Left renal cortex interstitium (tissue), 4 donors: Measurements from ENCODE around the gene LHFPL6. TPM values are rescaled to one million over a fixed set of nuclear protein-coding genes. Genes with fewer than 3 reads are reported as not detected.

ENCODE experiments used
- DNase-seq, 4 donors: peaks; one replicate each; pipeline ENCODE4 v3.0.0-alpha.2; 2013; ENCODE audit warnings: low read depth in 4 of 4, low spot score in 2 of 4, missing footprints in 1 of 4
- polyA plus RNA-seq, 4 donors: library from polyadenylated mRNA; unstranded; fragments of 120-200 nt; gene quantifications; one replicate each; pipeline ENCODE4 v1.2.1, GENCODE V29; 2013; ENCODE audit not compliant: insufficient read length in 4 of 4

The LHFPL6 gene
- polyA plus RNA-seq, 4 donors: 30.9 to 43.5 (median 38.1) TPM

- DNase-seq: no peak
These were observed 6.3 kb downstream of the LHFPL6 start for GRCh38 chr13:39596685-39597084.

GRCh38 chr13:39596176-39596575, 6.8 kb downstream of the LHFPL6 start:
- no peak for DNase-seq

GRCh38 chr13:39590466-39591036, 12.4 kb downstream of the LHFPL6 start:
- no peak for DNase-seq

GRCh38 chr13:39588384-39588783, 14.6 kb downstream of the LHFPL6 start:
- no peak for DNase-seq

- no peak for DNase-seq
These were observed 15.1 kb downstream of the LHFPL6 start for GRCh38 chr13:39587939-39588338.

- DNase-seq: no peak
These were observed 15.9 kb downstream of the LHFPL6 start for GRCh38 chr13:39586958-39587605.

- no peak for DNase-seq
These were observed 16.8 kb downstream of the LHFPL6 start for GRCh38 chr13:39586151-39586550.

- DNase-seq: no peak
These were observed 17.8 kb downstream of the LHFPL6 start for GRCh38 chr13:39585219-39585618.

GRCh38 chr13:39580881-39581575, 22.0 kb downstream of the LHFPL6 start:
- no peak for DNase-seq

- DNase-seq: no peak
These were observed 24.1 kb downstream of the LHFPL6 start for GRCh38 chr13:39578821-39579291.

GRCh38 chr13:39577838-39578491, 25.0 kb downstream of the LHFPL6 start:
- no peak for DNase-seq

GRCh38 chr13:39577203-39577602, 25.8 kb downstream of the LHFPL6 start:
- DNase-seq: no peak

GRCh38 chr13:39575641-39576238, 27.3 kb downstream of the LHFPL6 start:
- DNase-seq: no peak

GRCh38 chr13:39571502-39572092, 31.4 kb downstream of the LHFPL6 start:
- no peak for DNase-seq

GRCh38 chr13:39567569-39567968, 35.4 kb downstream of the LHFPL6 start:
- DNase-seq: no peak

- no peak for DNase-seq
These were observed 36.6 kb downstream of the LHFPL6 start for GRCh38 chr13:39566216-39566869.

- DNase-seq: no peak
These were observed 37.7 kb downstream of the LHFPL6 start for GRCh38 chr13:39565036-39565949.

- no peak for DNase-seq
These were observed 39.6 kb downstream of the LHFPL6 start for GRCh38 chr13:39563470-39563735.

GRCh38 chr13:39561971-39562370, 41.0 kb downstream of the LHFPL6 start:
- DNase-seq: no peak
